Thyroid gland (tissue), 4 donors: ENCODE measurements around the gene OR51E1. TPM values are rescaled to one million over a fixed set of nuclear protein-coding genes. Genes with fewer than 3 reads are reported as not detected.

Experiments used
- DNase-seq, 2 donors: peaks; one replicate each; pipeline ENCODE4 v3.0.0-alpha.2; 2019
- H3K27ac ChIP-seq, 3 donors: fragments of 200-600 bp; sonication (generic); 1 replicate in 2 of 3; 2 replicates in 1 of 3; pipeline ENCODE4 v1.5.1; 2016 to 2019; ENCODE audit warnings: mild to moderate bottlenecking in 1 of 3, moderate library complexity in 1 of 3
- H3K27me3 ChIP-seq: fragments of 200-600 bp; sonication (generic); one replicate; pipeline ENCODE4 v1.5.1; 2019
- H3K36me3 ChIP-seq, 2 donors: fragments of 200-600 bp; sonication (generic); one replicate each; pipeline ENCODE4 v1.5.1; 2016 to 2019
- H3K4me1 ChIP-seq, 2 donors: fragments of 200-600 bp; sonication (generic); one replicate each; pipeline ENCODE4 v1.5.1; 2017 to 2019
- H3K4me3 ChIP-seq, 3 donors: fragments of 200-600 bp; sonication (generic); replicated peaks in 1 of 3; 1 replicate in 2 of 3; 2 replicates in 1 of 3; pipeline ENCODE4 v1.5.1; 2016; ENCODE audit warnings: mild to moderate bottlenecking in 1 of 3
- H3K9me3 ChIP-seq: fragments of 200-600 bp; sonication (generic); one replicate; pipeline ENCODE4 v1.5.1; 2017
- POLR2A ChIP-seq, 2 donors: fragments of 450-650 bp; IDR thresholded peaks; one replicate each; pipeline ENCODE4 v1.6.1; 2017; ENCODE audit warnings: antibody characterized with exemption in 2 of 2, mild to moderate bottlenecking in 2 of 2, moderate library complexity in 1 of 2
- WGBS, 2 donors: methylation state at CpG; one replicate each; pipeline ENCODE4 v1.1.5; 2017; 5-methylcytosine and 5-hydroxymethylcytosine counted together
- intact Hi-C: fragments of 100-400 bp; cut with DNase I; formaldehyde crosslinking; loops from one replicate; pipeline ENCODE4 v1.15.1; 2023
- total RNA-seq, 4 donors: library from RNA; depleted of rRNA; stranded (reverse); fragments of >200 nt; gene quantifications; one replicate each; pipeline ENCODE4 v1.2.3, GENCODE V29; 2016
- TF ChIP-seq, protein P1 (sequence below), 6 experiments: fragments of 200-600 bp in 3 of 6; fragments of 450-650 bp in 3 of 6; sonication (generic) in 3 of 6; IDR thresholded peaks; one replicate each; pipeline ENCODE4 v1.5.1; 2016 to 2019; ENCODE audit warnings: antibody characterized with exemption in 6 of 6, mild to moderate bottlenecking in 2 of 6, inconsistent platforms in 1 of 6, moderate library complexity in 1 of 6

OR51E1 gene
- total RNA-seq, 4 donors from 2014 or later = 0.21 to 0.54 (median 0.22) TPM; not detected in 1

DNA sequence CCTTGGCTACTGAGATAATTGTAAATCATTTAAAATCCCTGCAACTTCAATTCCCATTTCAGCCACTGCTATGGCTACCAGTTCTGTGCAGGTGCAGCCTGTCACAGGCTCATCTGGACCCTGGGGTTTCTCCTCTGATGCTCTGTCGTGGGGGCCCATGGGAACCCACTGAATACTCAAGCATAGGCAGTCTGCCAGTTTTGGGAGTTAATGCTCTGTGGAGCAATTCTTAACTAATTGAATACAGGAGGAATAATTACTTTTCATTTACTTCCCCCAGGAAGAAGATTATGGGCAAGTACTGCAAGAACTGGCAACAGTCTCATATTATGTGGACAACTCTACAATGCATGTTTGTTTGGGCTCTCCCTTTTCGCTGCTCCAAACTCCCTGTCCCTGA, 28.0 kb downstream of the OR51E1 start:
- Histone ChIP-seq H3K27me3 (no peaks in the 10 kb centered on the region), H3K4me3 (no peak overlapping the region), H3K4me1 (no peaks in the 10 kb centered on the region), H3K36me3 (no peaks in the 10 kb centered on the region), H3K9me3 (no peaks in the 10 kb centered on the region), H3K27ac (no peak overlapping the region)
- intact Hi-C loops = no loop called here
- TF ChIP-seq POLR2A (IDR thresholded peaks at IDR 0.05) = no peak
- TF ChIP-seq, protein P1, sequence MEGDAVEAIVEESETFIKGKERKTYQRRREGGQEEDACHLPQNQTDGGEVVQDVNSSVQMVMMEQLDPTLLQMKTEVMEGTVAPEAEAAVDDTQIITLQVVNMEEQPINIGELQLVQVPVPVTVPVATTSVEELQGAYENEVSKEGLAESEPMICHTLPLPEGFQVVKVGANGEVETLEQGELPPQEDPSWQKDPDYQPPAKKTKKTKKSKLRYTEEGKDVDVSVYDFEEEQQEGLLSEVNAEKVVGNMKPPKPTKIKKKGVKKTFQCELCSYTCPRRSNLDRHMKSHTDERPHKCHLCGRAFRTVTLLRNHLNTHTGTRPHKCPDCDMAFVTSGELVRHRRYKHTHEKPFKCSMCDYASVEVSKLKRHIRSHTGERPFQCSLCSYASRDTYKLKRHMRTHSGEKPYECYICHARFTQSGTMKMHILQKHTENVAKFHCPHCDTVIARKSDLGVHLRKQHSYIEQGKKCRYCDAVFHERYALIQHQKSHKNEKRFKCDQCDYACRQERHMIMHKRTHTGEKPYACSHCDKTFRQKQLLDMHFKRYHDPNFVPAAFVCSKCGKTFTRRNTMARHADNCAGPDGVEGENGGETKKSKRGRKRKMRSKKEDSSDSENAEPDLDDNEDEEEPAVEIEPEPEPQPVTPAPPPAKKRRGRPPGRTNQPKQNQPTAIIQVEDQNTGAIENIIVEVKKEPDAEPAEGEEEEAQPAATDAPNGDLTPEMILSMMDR (IDR thresholded peaks at IDR 0.05) = no peak
- DNase-seq = no peak
- 83 to 85% methylated on average over 2 of the region's 2 CpGs for WGBS, 2 donors

DNA sequence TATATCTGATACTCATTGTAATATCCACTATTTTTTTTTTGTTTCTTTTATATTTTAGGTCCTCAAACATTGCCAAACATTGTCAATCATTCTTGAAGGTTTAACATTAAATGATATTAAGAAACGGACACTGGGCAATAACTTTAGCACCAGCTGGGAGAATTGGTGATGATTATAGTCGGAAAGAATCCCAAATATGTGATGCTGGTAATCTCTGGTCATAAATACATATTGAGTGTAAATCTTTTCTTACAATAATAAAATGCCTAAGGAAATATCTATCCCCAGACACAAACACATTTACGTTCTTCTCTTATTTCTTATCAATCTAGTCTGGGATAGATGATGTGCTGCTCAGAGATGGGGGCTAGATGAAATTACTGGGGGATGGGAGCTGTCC, 28.7 kb downstream of the OR51E1 start:
- H3K27me3 ChIP-seq = no peaks in the 10 kb centered on the region
- no peaks in the 10 kb centered on the region for H3K36me3 ChIP-seq
- DNase-seq = no peak
- no peaks in the 10 kb centered on the region for H3K4me1 ChIP-seq
- intact Hi-C loops = no loop called here
- H3K27ac ChIP-seq = no peak overlapping the region
- H3K4me3 ChIP-seq = no peak overlapping the region
- TF ChIP-seq, protein P1 (IDR thresholded peaks at IDR 0.05) = no peak
- TF ChIP-seq POLR2A (IDR thresholded peaks at IDR 0.05) = no peak
- no peaks in the 10 kb centered on the region for H3K9me3 ChIP-seq
- 81 to 82% methylated on average over 3 of the region's 3 CpGs for WGBS, 2 donors

DNA sequence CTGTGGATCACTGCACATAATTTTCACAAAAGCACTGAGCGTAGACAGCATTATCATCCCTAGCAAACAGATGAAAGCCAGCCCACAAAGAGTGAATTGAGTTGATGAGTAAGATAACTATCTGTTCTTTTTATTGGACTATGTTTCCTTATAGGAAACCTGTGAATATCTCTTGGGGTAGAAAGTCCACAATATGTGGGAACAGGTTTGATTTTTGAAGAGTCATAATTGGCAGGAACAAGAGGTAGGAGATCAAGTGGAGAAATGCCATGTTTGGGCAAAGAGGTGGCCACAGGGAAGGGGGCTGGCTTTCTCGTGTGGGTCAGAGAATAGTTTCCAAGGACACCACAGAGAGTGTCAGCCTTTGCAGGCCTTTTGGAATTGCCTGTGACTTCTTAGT, 30.0 kb downstream of the OR51E1 start:
- Histone ChIP-seq H3K27ac (no peak overlapping the region), H3K4me3 (no peak overlapping the region), H3K4me1 (no peaks in the 10 kb centered on the region), H3K36me3 (no peaks in the 10 kb centered on the region), H3K27me3 (no peaks in the 10 kb centered on the region), H3K9me3 (no peaks in the 10 kb centered on the region)
- TF ChIP-seq, protein P1 (IDR thresholded peaks at IDR 0.05) = no peak
- TF ChIP-seq POLR2A (IDR thresholded peaks at IDR 0.05) = no peak
- no peak for DNase-seq
- 67 to 78% methylated on average over 2 of the region's 2 CpGs for WGBS, 2 donors
- intact Hi-C loops = no loop called here

DNA sequence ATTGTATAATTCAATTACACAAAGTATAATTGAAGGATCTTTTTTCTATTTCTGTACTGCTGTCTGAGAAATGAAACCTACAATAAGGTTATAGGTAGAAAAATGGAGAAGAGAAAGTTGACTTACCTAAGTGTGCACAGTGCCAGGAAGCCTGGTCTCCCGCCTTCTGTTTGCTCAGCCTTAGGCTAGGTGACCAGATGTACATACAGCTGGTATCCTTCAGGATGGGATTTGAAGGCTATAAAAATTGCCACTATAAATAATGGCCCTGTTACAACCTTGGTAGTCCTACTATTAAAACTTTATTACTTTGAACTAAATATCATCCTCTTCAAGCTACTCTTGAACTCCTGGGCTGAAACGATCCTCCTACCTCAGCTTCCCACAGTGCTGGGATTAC, 34.2 kb downstream of the OR51E1 start:
- no peaks in the 10 kb centered on the region for H3K27me3 ChIP-seq
- H3K4me1 ChIP-seq = no peaks in the 10 kb centered on the region
- no peak for TF ChIP-seq POLR2A (IDR thresholded peaks at IDR 0.05)
- TF ChIP-seq, protein P1 (IDR thresholded peaks at IDR 0.05) = no peak
- no peak overlapping the region for H3K4me3 ChIP-seq
- intact Hi-C loops = no loop called here
- WGBS, 2 donors = 86 to 90% methylated on average over 2 of the region's 2 CpGs
- no peaks in the 10 kb centered on the region for H3K9me3 ChIP-seq
- no peaks in the 10 kb centered on the region for H3K36me3 ChIP-seq
- no peak overlapping the region for H3K27ac ChIP-seq
- DNase-seq = no peak

DNA sequence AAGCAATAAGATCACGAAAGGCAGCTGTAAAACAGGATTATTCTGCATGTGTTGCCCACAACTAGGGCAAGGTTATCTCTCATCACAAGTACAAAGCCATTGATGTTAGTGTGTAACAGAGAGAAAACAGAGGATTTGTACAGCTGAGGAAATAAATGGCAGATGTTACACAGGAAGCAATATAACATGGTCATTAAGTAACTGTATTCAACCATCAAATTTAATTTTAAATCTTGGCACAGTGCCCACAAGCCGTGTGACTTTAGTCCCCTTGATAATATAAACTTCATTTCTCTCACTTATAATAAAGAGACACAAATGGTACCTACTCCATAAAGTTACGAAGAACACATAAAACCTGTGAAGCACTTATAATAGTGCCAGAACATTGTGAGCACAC, 36.6 kb downstream of the OR51E1 start:
- no peaks in the 10 kb centered on the region for H3K9me3 ChIP-seq
- intact Hi-C loops = no loop called here
- no peaks in the 10 kb centered on the region for H3K4me1 ChIP-seq
- no peaks in the 10 kb centered on the region for H3K27me3 ChIP-seq
- no peak for TF ChIP-seq POLR2A (IDR thresholded peaks at IDR 0.05)
- TF ChIP-seq, protein P1 (IDR thresholded peaks at IDR 0.05) = no peak
- no peak for DNase-seq
- 59% methylated on average over 3 of the region's 3 CpGs for WGBS, 2 donors
- no peaks in the 10 kb centered on the region for H3K36me3 ChIP-seq
- H3K27ac ChIP-seq = no peak overlapping the region
- H3K4me3 ChIP-seq = no peak overlapping the region
